ENCODE data around the gene RSPH10B2.
"Not testable (repeated sequence)": the region's sequence is repeated elsewhere in the genome, so short reads cannot be mapped to it uniquely, and the experiment has no call there.

The RSPH10B2 gene

GRCh38 chr7:6843654-6844053, 89.8 kb downstream of the RSPH10B2 start:
- not testable (repeated sequence) for DNase-seq

GRCh38 chr7:6845971-6846449, 92.1 kb downstream of the RSPH10B2 start:
- DNase-seq, result not testable (repeated sequence)

- DNase-seq, result not testable (repeated sequence)
These were observed 93.8 kb downstream of the RSPH10B2 start for GRCh38 chr7:6847751-6848150.
